DOHH2 (cell line): ENCODE measurements around the gene KIAA1671.

Experiments used
- H3F3A ChIP-seq: fragments of 200-600 bp; sonication (generic), shearing (Covaris generic); 2 replicates; pipeline ENCODE4 v1.6.0; 2016; ENCODE audit warnings: antibody characterized with exemption, mild to moderate bottlenecking; ENCODE audit not compliant: control insufficient read depth, insufficient read depth
- H3K27ac ChIP-seq: fragments of 200-600 bp; sonication (generic); 2 replicates; pipeline ENCODE4 v1.5.1; 2014; ENCODE audit warnings: low read depth, mild to moderate bottlenecking, low read length, moderate library complexity
- H3K27me3 ChIP-seq: fragments of 200-600 bp; sonication (generic); 2 replicates; pipeline ENCODE4 v1.6.1; 2014; ENCODE audit warnings: mild to moderate bottlenecking, low read length, mixed read lengths; ENCODE audit not compliant: control insufficient read depth
- H3K36me3 ChIP-seq: fragments of 200-600 bp; sonication (generic); 2 replicates; pipeline ENCODE4 v1.6.1; 2014; ENCODE audit warnings: mild to moderate bottlenecking, low read length, moderate library complexity, mixed read lengths; ENCODE audit not compliant: control insufficient read depth
- H3K4me1 ChIP-seq: fragments of 200-600 bp; sonication (generic); 2 replicates; pipeline ENCODE4 v1.6.1; 2014; ENCODE audit warnings: mild to moderate bottlenecking, low read length, mixed read lengths; ENCODE audit not compliant: control insufficient read depth
- H3K4me2 ChIP-seq: fragments of 200-600 bp; sonication (generic); 2 replicates; pipeline ENCODE4 v1.6.0; 2014; ENCODE audit warnings: mild to moderate bottlenecking, low read length, moderate library complexity
- H3K4me3 ChIP-seq: fragments of 200-600 bp; sonication (generic); 2 replicates; pipeline ENCODE4 v1.5.1; 2014; ENCODE audit warnings: mild to moderate bottlenecking, low read length, mixed read lengths
- H3K79me2 ChIP-seq: fragments of 200-600 bp; sonication (generic); 2 replicates; pipeline ENCODE4 v1.6.1; 2014; ENCODE audit warnings: mild to moderate bottlenecking, low read length, mixed read lengths; ENCODE audit not compliant: control insufficient read depth
- H3K9me2 ChIP-seq: fragments of 200-600 bp; sonication (generic); replicated peaks from 2 replicates; pipeline ENCODE4 v1.6.1; 2014; ENCODE audit warnings: mild to moderate bottlenecking, low read length, mixed read lengths; ENCODE audit not compliant: control insufficient read depth
- H3K9me3 ChIP-seq: fragments of 200-600 bp; sonication (generic); 2 replicates; pipeline ENCODE4 v1.6.1; 2014; ENCODE audit warnings: antibody characterized with exemption, low read length, mixed read lengths; ENCODE audit not compliant: control insufficient read depth, insufficient read depth
- H4K20me1 ChIP-seq: fragments of 200-600 bp; sonication (generic); 2 replicates; pipeline ENCODE4 v1.6.0; 2014; ENCODE audit warnings: low read depth, mild to moderate bottlenecking, antibody characterized with exemption, low read length, moderate library complexity; ENCODE audit not compliant: control insufficient read depth, insufficient read depth
- CTCF ChIP-seq: fragments of 200-600 bp; sonication (generic); IDR thresholded peaks from one replicate; pipeline ENCODE4 v1.5.1; 2014; ENCODE audit warnings: antibody characterized with exemption, mild to moderate bottlenecking, low read depth, low read length; ENCODE audit not compliant: poor library complexity, severe bottlenecking
- EZH2phosphoT487 ChIP-seq: fragments of 200-600 bp; sonication (generic); IDR thresholded peaks from 2 replicates; pipeline ENCODE4 v1.6.1; 2017; ENCODE audit warnings: borderline replicate concordance, mild to moderate bottlenecking, antibody characterized with exemption, low read length, moderate library complexity, mixed read lengths

KIAA1671 gene

GRCh38 chr22:25148149-25148691, 195.7 kb downstream of the KIAA1671 start:
- Histone ChIP-seq H3K79me2 (no peaks in the 10 kb centered on the region), H3K36me3 (no peaks in the 10 kb centered on the region), H3K27ac (no peak overlapping the region), H4K20me1 (no peaks in the 10 kb centered on the region), H3K4me3 (no peak overlapping the region), H3F3A (no peaks in the 10 kb centered on the region), H3K9me3 (no peaks in the 10 kb centered on the region), H3K27me3 (no peaks in the 10 kb centered on the region), H3K4me1 (no peaks in the 10 kb centered on the region), H3K9me2 (no peaks in the 10 kb centered on the region), H3K4me2 (no peak overlapping the region)
- TF ChIP-seq EZH2phosphoT487 (no peak), CTCF (no peak)

GRCh38 chr22:25149014-25149413, 196.5 kb downstream of the KIAA1671 start:
- Histone ChIP-seq H3K4me1 (no peaks in the 10 kb centered on the region), H3K36me3 (no peaks in the 10 kb centered on the region), H3K9me2 (no peaks in the 10 kb centered on the region), H3F3A (no peaks in the 10 kb centered on the region), H3K79me2 (no peaks in the 10 kb centered on the region), H3K27me3 (no peaks in the 10 kb centered on the region), H3K4me2 (no peak overlapping the region), H3K4me3 (no peak overlapping the region), H4K20me1 (no peaks in the 10 kb centered on the region), H3K9me3 (no peaks in the 10 kb centered on the region), H3K27ac (no peak overlapping the region)
- TF ChIP-seq CTCF, result no peak
- TF ChIP-seq EZH2phosphoT487, result no peak

- H3K36me3 ChIP-seq, result no peaks in the 10 kb centered on the region
- H3K27ac ChIP-seq, result no peak overlapping the region
- H3K4me1 ChIP-seq, result no peaks in the 10 kb centered on the region
- no peaks in the 10 kb centered on the region for H3K79me2 ChIP-seq
- no peak overlapping the region for H3K4me3 ChIP-seq
- no peaks in the 10 kb centered on the region for H3K9me2 ChIP-seq
- H3K9me3 ChIP-seq, result no peaks in the 10 kb centered on the region
- H4K20me1 ChIP-seq, result no peaks in the 10 kb centered on the region
- H3K27me3 ChIP-seq, result no peaks in the 10 kb centered on the region
- H3K4me2 ChIP-seq, result no peak overlapping the region
- TF ChIP-seq CTCF (no peak), EZH2phosphoT487 (no peak)
- H3F3A ChIP-seq, result no peaks in the 10 kb centered on the region
Measured at GRCh38 chr22:25153961-25154666, 201.6 kb downstream of the KIAA1671 start.
